ENCODE data around the gene KIAA0825. TPM values are rescaled to one million over a fixed set of nuclear protein-coding genes. Genes with fewer than 3 reads are reported as not detected.
A peak's percentile ranks its signal among the peaks of the same experiment; 100 is the strongest.

Gene KIAA0825
- polyA plus RNA-seq, 3 donors, result 0.56 to 1.3 (median 0.89) TPM

DNA sequence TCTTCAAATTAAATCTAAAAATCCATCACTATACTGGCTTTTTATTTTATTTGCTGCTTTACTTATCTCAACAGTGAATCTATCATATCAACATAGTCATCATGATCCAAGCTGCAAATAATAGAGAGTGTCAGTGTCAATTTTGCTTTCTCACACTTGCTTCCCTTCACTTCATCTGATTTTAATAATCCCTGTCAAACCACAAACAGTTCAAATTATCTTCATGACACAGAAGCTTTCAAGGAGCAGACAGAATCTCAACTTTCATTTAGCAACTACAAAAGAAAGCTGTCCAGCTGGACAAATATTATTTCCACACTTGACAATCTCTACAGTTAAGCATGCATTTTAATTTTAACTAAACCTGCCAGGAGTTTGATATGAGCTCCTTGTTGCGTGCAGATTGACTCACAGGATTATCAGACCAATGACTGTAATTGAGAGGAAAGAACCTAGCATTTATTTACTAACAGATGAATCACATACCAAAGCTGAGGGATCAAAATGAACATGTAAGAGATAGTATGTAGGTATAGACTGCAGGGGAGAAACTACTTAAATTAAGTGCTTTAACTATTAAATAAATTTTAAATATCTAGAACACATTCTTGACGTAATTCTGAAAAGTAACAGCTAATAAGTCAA, 56.0 kb downstream of the KIAA0825 start:
- Mint-ChIP-seq H3K4me1 (no peaks in the 10 kb centered on the region), H3K27me3 (ENCODE audit: low read depth in 3 of 3) (peaks cover 0 to 3% (median 0%) of the 10 kb centered on the region in 3 donors), H3K4me3 (no peak overlapping the region), H3K9me3 (peaks cover 0 to 8% (median 5%) of the 10 kb centered on the region in 7 donors), H3K27ac (no peak overlapping the region), H3K36me3 (no peaks in the 10 kb centered on the region)
- no peak for DNase-seq
- Histone ChIP-seq H3K4me1 (ENCODE audit: control insufficient read depth in 1 of 2, insufficient read depth in 2 of 2, low read length in 2 of 2) (no peaks in the 10 kb centered on the region), H4K20me1 (ENCODE audit: insufficient read depth, low read length) (no peaks in the 10 kb centered on the region), H3K36me3 (replicated peaks in 1 of 2; ENCODE audit: control insufficient read depth in 1 of 2, insufficient read depth in 2 of 2, low read length in 2 of 2) (no peaks in the 10 kb centered on the region), H3K4me3 (replicated peaks in 1 of 3; ENCODE audit: low read depth in 2 of 3, low read length in 3 of 3) (no peak overlapping the region), H3K4me2 (replicated peaks; ENCODE audit: extremely low read depth, low read length, poor library complexity, severe bottlenecking) (no peak overlapping the region), H3K27me3 (ENCODE audit: control insufficient read depth in 2 of 2, insufficient read depth in 2 of 2, low read length in 2 of 2) (no peaks in the 10 kb centered on the region), H3K27ac (ENCODE audit: low read depth in 1 of 2, low read length in 2 of 2) (no peak overlapping the region), H3K9ac (ENCODE audit: insufficient read depth, low read length, poor library complexity, severe bottlenecking) (no peak overlapping the region), H2AFZ (ENCODE audit: insufficient read depth, low read depth, low read length, poor library complexity, severe bottlenecking) (no peak overlapping the region), H3K79me2 (ENCODE audit: insufficient read depth, low read length) (no peaks in the 10 kb centered on the region), H3K9me3 (replicated peaks in 1 of 2; ENCODE audit: control insufficient read depth in 1 of 2, insufficient read depth in 1 of 2, low read length in 2 of 2) (no peaks in the 10 kb centered on the region)
- WGBS (ENCODE audit: insufficient coverage), result no CpG with 5 or more reads among the region's 2 CpGs
- no peak for TF ChIP-seq CTCF (IDR thresholded peaks at IDR 0.05)
- intact Hi-C loops (cut with micrococcal nuclease), result no loop called here

- no peak for DNase-seq
- no peak overlapping the region for H2AFZ ChIP-seq (ENCODE audit: insufficient read depth, low read depth, low read length, poor library complexity, severe bottlenecking)
- H3K27ac ChIP-seq (ENCODE audit: low read depth in 1 of 2, low read length in 2 of 2), result no peak overlapping the region
- H3K79me2 ChIP-seq (ENCODE audit: insufficient read depth, low read length), result no peaks in the 10 kb centered on the region
- no peaks in the 10 kb centered on the region for H3K4me1 Mint-ChIP-seq
- no peaks in the 10 kb centered on the region for H4K20me1 ChIP-seq (ENCODE audit: insufficient read depth, low read length)
- no peak for TF ChIP-seq CTCF (IDR thresholded peaks at IDR 0.05)
- no peaks in the 10 kb centered on the region for H3K27me3 ChIP-seq (ENCODE audit: control insufficient read depth in 2 of 2, insufficient read depth in 2 of 2, low read length in 2 of 2)
- H3K9me3 Mint-ChIP-seq, result peaks cover 0 to 9% (median 5%) of the 10 kb centered on the region in 7 donors
- H3K36me3 Mint-ChIP-seq, result no peaks in the 10 kb centered on the region
- no peak overlapping the region for H3K4me3 Mint-ChIP-seq
- no peak overlapping the region for H3K4me3 ChIP-seq (replicated peaks in 1 of 3; ENCODE audit: low read depth in 2 of 3, low read length in 3 of 3)
- peaks cover 0 to 5% of the 10 kb centered on the region in 2 donors for H3K9me3 ChIP-seq (replicated peaks in 1 of 2; ENCODE audit: control insufficient read depth in 1 of 2, insufficient read depth in 1 of 2, low read length in 2 of 2)
- no peaks in the 10 kb centered on the region for H3K27me3 Mint-ChIP-seq (ENCODE audit: low read depth in 3 of 3)
- intact Hi-C loops (cut with micrococcal nuclease), result no loop called here
- H3K4me2 ChIP-seq (replicated peaks; ENCODE audit: extremely low read depth, low read length, poor library complexity, severe bottlenecking), result no peak overlapping the region
- peak overlapping the region in 1 of 7 donors; percentile 54 for H3K27ac Mint-ChIP-seq
- H3K9ac ChIP-seq (ENCODE audit: insufficient read depth, low read length, poor library complexity, severe bottlenecking), result no peak overlapping the region
- H3K4me1 ChIP-seq (ENCODE audit: control insufficient read depth in 1 of 2, insufficient read depth in 2 of 2, low read length in 2 of 2), result no peaks in the 10 kb centered on the region
- WGBS (ENCODE audit: insufficient coverage), result 91% methylated on average over 4 of the region's 5 CpGs
- no peaks in the 10 kb centered on the region for H3K36me3 ChIP-seq (replicated peaks in 1 of 2; ENCODE audit: control insufficient read depth in 1 of 2, insufficient read depth in 2 of 2, low read length in 2 of 2)
These were observed 60.4 kb downstream of the KIAA0825 start for GRCh38 chr5:94558028-94558427.

All from CD14-positive monocyte (primary cell).